Measurements from ENCODE around the gene KRTAP10-1. TPM values are rescaled to one million over a fixed set of nuclear protein-coding genes. Genes with fewer than 3 reads are reported as not detected.

The KRTAP10-1 gene
- total RNA-seq, 2 experiments from 2014 or later = not detected

GRCh38 chr21:44549525-44550211, 9.7 kb upstream of the KRTAP10-1 start:
- no peak overlapping the region for H3K27ac Mint-ChIP-seq
- peak; percentile 32 for DNase-seq
- H3K4me3 Mint-ChIP-seq = no peak overlapping the region
- CTCF ChIA-PET = no interaction called here
- ATAC-seq = no peak
- peaks cover 19% of the 10 kb centered on the region for H3K36me3 Mint-ChIP-seq
- H3K27me3 Mint-ChIP-seq = no peaks in the 10 kb centered on the region
- H3K9me3 Mint-ChIP-seq (ENCODE audit: low read depth) = peaks cover 14% of the 10 kb centered on the region
- peaks cover 14% of the 10 kb centered on the region for H3K4me1 Mint-ChIP-seq

GRCh38 chr21:44548922-44549321, 8.9 kb upstream of the KRTAP10-1 start:
- ATAC-seq (no peak), DNase-seq (no peak)
- Mint-ChIP-seq H3K4me1 (peaks cover 14% of the 10 kb centered on the region), H3K36me3 (peaks cover 19% of the 10 kb centered on the region), H3K27me3 (no peaks in the 10 kb centered on the region), H3K4me3 (no peak overlapping the region), H3K27ac (no peak overlapping the region), H3K9me3 (ENCODE audit: low read depth) (peaks cover 14% of the 10 kb centered on the region)
- CTCF ChIA-PET = no interaction called here

- peaks cover 14% of the 10 kb centered on the region for H3K9me3 Mint-ChIP-seq (ENCODE audit: low read depth)
- H3K36me3 Mint-ChIP-seq = peaks cover 19% of the 10 kb centered on the region
- CTCF ChIA-PET = interaction anchor here (1.0 to 1.9 kb wide), 2 partner anchors 26 to 245 kb away, joined by 5 to 8 read pairs; no protein-coding TSS in a partner anchor
- no peak overlapping the region for H3K27ac Mint-ChIP-seq
- H3K27me3 Mint-ChIP-seq = no peaks in the 10 kb centered on the region
- peaks cover 14% of the 10 kb centered on the region for H3K4me1 Mint-ChIP-seq
- no peak overlapping the region for H3K4me3 Mint-ChIP-seq
- DNase-seq = peak; percentile 21
- ATAC-seq = no peak
These were observed 8.4 kb upstream of the KRTAP10-1 start for GRCh38 chr21:44548381-44548780.

- ATAC-seq (peak; percentile 76), DNase-seq (peak; percentile 52)
- H3K27ac Mint-ChIP-seq = peak overlapping the region; percentile 70
- CTCF ChIA-PET = interaction anchor here (0.5 to 1.9 kb wide), 5 partner anchors 27 to 246 kb away, joined by 3 to 8 read pairs (median 3); no protein-coding TSS in a partner anchor
- peaks cover 19% of the 10 kb centered on the region for H3K36me3 Mint-ChIP-seq
- peaks cover 14% of the 10 kb centered on the region for H3K4me1 Mint-ChIP-seq
- no peaks in the 10 kb centered on the region for H3K27me3 Mint-ChIP-seq
- H3K9me3 Mint-ChIP-seq (ENCODE audit: low read depth) = peaks cover 14% of the 10 kb centered on the region
- peak overlapping the region; percentile 23 for H3K4me3 Mint-ChIP-seq
These were observed 7.8 kb upstream of the KRTAP10-1 start for GRCh38 chr21:44547656-44548331.

- Mint-ChIP-seq H3K36me3 (peaks cover 20% of the 10 kb centered on the region), H3K4me1 (peaks cover 14% of the 10 kb centered on the region), H3K9me3 (ENCODE audit: low read depth) (peaks cover 16% of the 10 kb centered on the region), H3K27me3 (no peaks in the 10 kb centered on the region), H3K4me3 (no peak overlapping the region), H3K27ac (no peak overlapping the region)
- CTCF ChIA-PET = no interaction called here
- DNase-seq (peak; percentile 33), ATAC-seq (no peak)
These were observed 4.6 kb upstream of the KRTAP10-1 start for GRCh38 chr21:44544566-44544965.

- Mint-ChIP-seq H3K27ac (no peak overlapping the region), H3K4me3 (no peak overlapping the region), H3K36me3 (peaks cover 17% of the 10 kb centered on the region), H3K9me3 (ENCODE audit: low read depth) (peaks cover 16% of the 10 kb centered on the region), H3K27me3 (no peaks in the 10 kb centered on the region), H3K4me1 (peaks cover 9% of the 10 kb centered on the region)
- DNase-seq (no peak), ATAC-seq (no peak)
- CTCF ChIA-PET = no interaction called here
These were observed 2.7 kb upstream of the KRTAP10-1 start for GRCh38 chr21:44542716-44543115.

- Mint-ChIP-seq H3K27ac (no peak overlapping the region), H3K36me3 (peaks cover 4% of the 10 kb centered on the region), H3K4me3 (no peak overlapping the region), H3K4me1 (no peaks in the 10 kb centered on the region), H3K27me3 (peaks cover 2% of the 10 kb centered on the region), H3K9me3 (ENCODE audit: low read depth) (peaks cover 4% of the 10 kb centered on the region)
- DNase-seq = no peak
- ATAC-seq = no peak
- CTCF ChIA-PET = interaction anchor here (1.0 to 1.3 kb wide), 3 partner anchors 31 to 252 kb away, joined by 3 to 7 read pairs (median 4); no protein-coding TSS in a partner anchor
These were observed 820 bp upstream of the KRTAP10-1 start for GRCh38 chr21:44540741-44541288.

- H3K4me1 Mint-ChIP-seq = no peaks in the 10 kb centered on the region
- H3K27ac Mint-ChIP-seq = no peak overlapping the region
These were observed 949 bp downstream of the KRTAP10-1 start for GRCh38 chr21:44539046-44539445.

GRCh38 chr21:44537930-44538911, 1.8 kb downstream of the KRTAP10-1 start:
- no peak overlapping the region for H3K4me3 Mint-ChIP-seq
- H3K36me3 Mint-ChIP-seq = peaks cover 1% of the 10 kb centered on the region
- DNase-seq (peak; percentile 27), ATAC-seq (no peak)
- peaks cover 4% of the 10 kb centered on the region for H3K9me3 Mint-ChIP-seq (ENCODE audit: low read depth)
- CTCF ChIA-PET = no interaction called here
- H3K4me1 Mint-ChIP-seq = no peaks in the 10 kb centered on the region
- H3K27ac Mint-ChIP-seq = no peak overlapping the region
- peaks cover 2% of the 10 kb centered on the region for H3K27me3 Mint-ChIP-seq

More at GRCh38 chr21:44539046-44539445, 949 bp downstream of the KRTAP10-1 start:
- Mint-ChIP-seq H3K36me3 (peaks cover 1% of the 10 kb centered on the region), H3K9me3 (ENCODE audit: low read depth) (peaks cover 4% of the 10 kb centered on the region), H3K4me3 (no peak overlapping the region), H3K27me3 (peaks cover 2% of the 10 kb centered on the region)
- CTCF ChIA-PET = no interaction called here
- ATAC-seq (no peak), DNase-seq (peak; percentile 29)

- Mint-ChIP-seq H3K27me3 (peaks cover 2% of the 10 kb centered on the region), H3K4me3 (no peak overlapping the region), H3K4me1 (no peaks in the 10 kb centered on the region), H3K27ac (no peak overlapping the region), H3K36me3 (peaks cover under 1% of the 10 kb centered on the region), H3K9me3 (ENCODE audit: low read depth) (peaks cover 2% of the 10 kb centered on the region)
- CTCF ChIA-PET = interaction anchor here (1.3 kb wide), 1 partner anchor 257 kb away, joined by 3 read pairs; no protein-coding TSS in a partner anchor
- ATAC-seq = no peak
- no peak for DNase-seq
These were observed 4.0 kb downstream of the KRTAP10-1 start for GRCh38 chr21:44535963-44536362.

- CTCF ChIA-PET = no interaction called here
- DNase-seq (no peak), ATAC-seq (no peak)
- no peak overlapping the region for H3K27ac Mint-ChIP-seq
- no peaks in the 10 kb centered on the region for H3K4me1 Mint-ChIP-seq
- H3K9me3 Mint-ChIP-seq (ENCODE audit: low read depth) = peaks cover 2% of the 10 kb centered on the region
- H3K4me3 Mint-ChIP-seq = no peak overlapping the region
- H3K36me3 Mint-ChIP-seq = no peaks in the 10 kb centered on the region
- H3K27me3 Mint-ChIP-seq = peaks cover 2% of the 10 kb centered on the region
These were observed 5.3 kb downstream of the KRTAP10-1 start for GRCh38 chr21:44534688-44535087.

GRCh38 chr21:44533891-44534627, 5.9 kb downstream of the KRTAP10-1 start:
- H3K4me3 Mint-ChIP-seq = no peak overlapping the region
- no peak overlapping the region for H3K27ac Mint-ChIP-seq
- no peak for ATAC-seq
- no peaks in the 10 kb centered on the region for H3K36me3 Mint-ChIP-seq
- H3K4me1 Mint-ChIP-seq = no peaks in the 10 kb centered on the region
- DNase-seq = no peak
- H3K27me3 Mint-ChIP-seq = peaks cover 2% of the 10 kb centered on the region
- CTCF ChIA-PET = no interaction called here
- peaks cover 2% of the 10 kb centered on the region for H3K9me3 Mint-ChIP-seq (ENCODE audit: low read depth)
